A549 (cell line): ENCODE data around the gene CX3CL1.

ENCODE experiments used
- CBX8 ChIP-seq: fragments of 200-600 bp; sonication (generic); IDR thresholded peaks from 2 replicates; pipeline ENCODE4 v1.6.1; 2016
- ESRRA ChIP-seq: fragments of 150-350 bp; IDR thresholded peaks from 2 replicates; pipeline ENCODE4 v1.6.1; 2014; ENCODE audit warnings: mild to moderate bottlenecking, low read length, borderline replicate concordance
- POLR2A ChIP-seq: IDR thresholded peaks from 2 replicates; pipeline ENCODE4 v1.6.1; 2012; ENCODE audit warnings: mild to moderate bottlenecking, low read length
- TF ChIP-seq, protein P1 (sequence below): fragments of 450-650 bp; IDR thresholded peaks from 2 replicates; pipeline ENCODE4 v1.6.1; 2014; ENCODE audit warnings: antibody characterized with exemption
- TF ChIP-seq, protein P2 (sequence below): fragments of >200 bp; sonication (Bioruptor Twin); formaldehyde crosslinking; IDR thresholded peaks from 3 replicates; pipeline ENCODE4 v1.5.1; 2016

DNA sequence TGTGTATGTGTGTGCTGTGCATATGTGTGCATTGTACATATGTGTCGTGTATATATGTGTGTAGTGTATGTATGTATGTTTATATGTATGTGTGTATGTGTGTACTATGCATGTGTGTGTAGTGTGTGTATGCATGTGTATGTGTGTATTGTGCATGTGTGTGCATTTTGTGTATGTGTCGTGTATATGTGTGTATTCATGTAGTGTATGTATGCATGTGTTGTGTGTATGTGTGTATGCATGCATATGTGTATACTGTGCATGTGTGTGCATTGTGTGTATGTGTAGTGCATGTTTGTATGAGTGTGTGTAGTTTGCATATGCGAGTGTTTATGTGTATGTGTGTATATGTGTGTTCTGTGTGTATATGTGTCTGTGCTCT, 16.8 kb downstream of the CX3CL1 start:
- TF ChIP-seq POLR2A (no peak), CBX8 (no peak), ESRRA (no peak)
- TF ChIP-seq, protein P1, sequence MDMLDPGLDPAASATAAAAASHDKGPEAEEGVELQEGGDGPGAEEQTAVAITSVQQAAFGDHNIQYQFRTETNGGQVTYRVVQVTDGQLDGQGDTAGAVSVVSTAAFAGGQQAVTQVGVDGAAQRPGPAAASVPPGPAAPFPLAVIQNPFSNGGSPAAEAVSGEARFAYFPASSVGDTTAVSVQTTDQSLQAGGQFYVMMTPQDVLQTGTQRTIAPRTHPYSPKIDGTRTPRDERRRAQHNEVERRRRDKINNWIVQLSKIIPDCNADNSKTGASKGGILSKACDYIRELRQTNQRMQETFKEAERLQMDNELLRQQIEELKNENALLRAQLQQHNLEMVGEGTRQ: no peak
- TF ChIP-seq, protein P2, sequence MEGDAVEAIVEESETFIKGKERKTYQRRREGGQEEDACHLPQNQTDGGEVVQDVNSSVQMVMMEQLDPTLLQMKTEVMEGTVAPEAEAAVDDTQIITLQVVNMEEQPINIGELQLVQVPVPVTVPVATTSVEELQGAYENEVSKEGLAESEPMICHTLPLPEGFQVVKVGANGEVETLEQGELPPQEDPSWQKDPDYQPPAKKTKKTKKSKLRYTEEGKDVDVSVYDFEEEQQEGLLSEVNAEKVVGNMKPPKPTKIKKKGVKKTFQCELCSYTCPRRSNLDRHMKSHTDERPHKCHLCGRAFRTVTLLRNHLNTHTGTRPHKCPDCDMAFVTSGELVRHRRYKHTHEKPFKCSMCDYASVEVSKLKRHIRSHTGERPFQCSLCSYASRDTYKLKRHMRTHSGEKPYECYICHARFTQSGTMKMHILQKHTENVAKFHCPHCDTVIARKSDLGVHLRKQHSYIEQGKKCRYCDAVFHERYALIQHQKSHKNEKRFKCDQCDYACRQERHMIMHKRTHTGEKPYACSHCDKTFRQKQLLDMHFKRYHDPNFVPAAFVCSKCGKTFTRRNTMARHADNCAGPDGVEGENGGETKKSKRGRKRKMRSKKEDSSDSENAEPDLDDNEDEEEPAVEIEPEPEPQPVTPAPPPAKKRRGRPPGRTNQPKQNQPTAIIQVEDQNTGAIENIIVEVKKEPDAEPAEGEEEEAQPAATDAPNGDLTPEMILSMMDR: no peak
